SK-N-SH (cell line): ENCODE data around the gene TRAPPC3.

Experiments used
- CHD2 ChIP-seq: fragments of 150-350 bp; IDR thresholded peaks from 2 replicates; pipeline ENCODE4 v1.6.1; 2018; ENCODE audit warnings: low read length; ENCODE audit not compliant: partially characterized antibody
- EP300 ChIP-seq, 2 experiments: IDR thresholded peaks; 2 replicates each; pipeline versions ENCODE4 v1.4.0 to v1.6.1; 2012; ENCODE audit warnings: borderline replicate concordance in 1 of 2, low read depth in 1 of 2, low read length in 1 of 2
- FOSL2 ChIP-seq: IDR thresholded peaks from 2 replicates; pipeline ENCODE4 v1.4.0; 2012; ENCODE audit warnings: low read depth, mild to moderate bottlenecking, moderate library complexity, borderline replicate concordance
- GABPA ChIP-seq: IDR thresholded peaks from 2 replicates; pipeline ENCODE4 v1.4.0; 2012; ENCODE audit warnings: low read depth, mild to moderate bottlenecking
- POLR2AphosphoS5 ChIP-seq: IDR thresholded peaks from 2 replicates; pipeline ENCODE4 v1.6.1; 2012; ENCODE audit warnings: low read depth, low read length
- REST ChIP-seq: IDR thresholded peaks from 2 replicates; pipeline ENCODE4 v1.6.1; 2012; ENCODE audit warnings: mild to moderate bottlenecking, low read depth, low read length, moderate library complexity
- SIN3A ChIP-seq: IDR thresholded peaks from 2 replicates; pipeline ENCODE4 v1.6.1; 2012; ENCODE audit warnings: low read depth, mild to moderate bottlenecking, low read length, moderate library complexity, borderline replicate concordance
- TAF1 ChIP-seq: IDR thresholded peaks from 2 replicates; pipeline ENCODE4 v1.6.1; 2012; ENCODE audit warnings: low read depth, mild to moderate bottlenecking, low read length, moderate library complexity, borderline replicate concordance

GRCh38 chr1:36154335-36154734 lies 5.0 kb upstream of the TRAPPC3 start:
- TF ChIP-seq GABPA (no peak), REST (no peak), SIN3A (no peak), POLR2AphosphoS5 (no peak), TAF1 (no peak), CHD2 (no peak), FOSL2 (no peak), EP300 (IDR thresholded peaks at IDR 0.05; ENCODE audit: borderline replicate concordance in 1 of 2, low read depth in 1 of 2, low read length in 1 of 2) (no peak)
